BE2C (cell line): ENCODE data around the gene BICD2.

Experiments used
- DNase-seq: peaks from one replicate; pipeline ENCODE4 v3.0.0-alpha.2; 2020
- H3K27me3 ChIP-seq: fragments of 250-450 bp; sonication (Bioruptor Pico); 2 replicates; pipeline ENCODE4 v1.5.1; 2020; ENCODE audit warnings: mild to moderate bottlenecking
- H3K36me3 ChIP-seq: fragments of 250-450 bp; sonication (Bioruptor Pico); 2 replicates; pipeline ENCODE4 v1.5.1; 2020; ENCODE audit warnings: mild to moderate bottlenecking
- H3K4me1 ChIP-seq: fragments of 250-450 bp; sonication (Bioruptor Pico); 2 replicates; pipeline ENCODE4 v1.5.1; 2020
- H3K4me3 ChIP-seq: 2 replicates; pipeline ENCODE4 v1.5.1; 2011; ENCODE audit warnings: low read depth, low read length
- H3K9me3 ChIP-seq: fragments of 250-450 bp; sonication (Bioruptor Pico); 2 replicates; pipeline ENCODE4 v1.5.1; 2020
- TF ChIP-seq, protein P1 (sequence below): IDR thresholded peaks from 2 replicates; pipeline ENCODE4 v1.5.1; 2012; ENCODE audit warnings: mild to moderate bottlenecking, low read depth, low read length

Gene BICD2

GRCh38 chr9:92746567-92747458, 17.8 kb downstream of the BICD2 start:
- H3K36me3 ChIP-seq = no peaks in the 10 kb centered on the region; the same call in 1 of the 2 replicates
- no peak for DNase-seq
- no peak overlapping the region for H3K4me3 ChIP-seq
- TF ChIP-seq, protein P1, sequence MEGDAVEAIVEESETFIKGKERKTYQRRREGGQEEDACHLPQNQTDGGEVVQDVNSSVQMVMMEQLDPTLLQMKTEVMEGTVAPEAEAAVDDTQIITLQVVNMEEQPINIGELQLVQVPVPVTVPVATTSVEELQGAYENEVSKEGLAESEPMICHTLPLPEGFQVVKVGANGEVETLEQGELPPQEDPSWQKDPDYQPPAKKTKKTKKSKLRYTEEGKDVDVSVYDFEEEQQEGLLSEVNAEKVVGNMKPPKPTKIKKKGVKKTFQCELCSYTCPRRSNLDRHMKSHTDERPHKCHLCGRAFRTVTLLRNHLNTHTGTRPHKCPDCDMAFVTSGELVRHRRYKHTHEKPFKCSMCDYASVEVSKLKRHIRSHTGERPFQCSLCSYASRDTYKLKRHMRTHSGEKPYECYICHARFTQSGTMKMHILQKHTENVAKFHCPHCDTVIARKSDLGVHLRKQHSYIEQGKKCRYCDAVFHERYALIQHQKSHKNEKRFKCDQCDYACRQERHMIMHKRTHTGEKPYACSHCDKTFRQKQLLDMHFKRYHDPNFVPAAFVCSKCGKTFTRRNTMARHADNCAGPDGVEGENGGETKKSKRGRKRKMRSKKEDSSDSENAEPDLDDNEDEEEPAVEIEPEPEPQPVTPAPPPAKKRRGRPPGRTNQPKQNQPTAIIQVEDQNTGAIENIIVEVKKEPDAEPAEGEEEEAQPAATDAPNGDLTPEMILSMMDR = no peak
- H3K4me1 ChIP-seq = peaks cover 15% of the 10 kb centered on the region; the same call in 1 of the 2 replicates
- H3K9me3 ChIP-seq = no peaks in the 10 kb centered on the region
- H3K27me3 ChIP-seq = no peaks in the 10 kb centered on the region

DNA sequence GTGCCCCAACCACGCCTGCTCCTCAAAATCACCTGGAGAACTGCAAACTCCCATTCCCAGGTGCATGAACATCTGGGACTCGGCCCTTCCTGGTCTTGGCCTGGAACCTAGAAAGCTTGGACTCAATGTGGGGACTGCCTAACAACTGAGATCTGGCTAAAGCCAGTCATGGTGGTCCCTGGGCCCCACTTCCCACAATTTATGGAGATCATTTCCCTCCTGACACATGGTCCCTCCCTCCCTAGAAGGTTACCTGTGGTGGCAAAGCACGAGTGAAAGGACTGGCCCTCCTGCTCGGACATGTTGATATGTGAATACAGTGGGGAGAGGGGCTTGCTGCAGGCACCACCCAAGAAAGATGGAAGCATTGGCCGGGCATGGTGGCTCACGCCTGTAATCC, 18.8 kb downstream of the BICD2 start:
- no peaks in the 10 kb centered on the region for H3K27me3 ChIP-seq
- H3K36me3 ChIP-seq = no peaks in the 10 kb centered on the region; the same call in 1 of the 2 replicates
- H3K9me3 ChIP-seq = no peaks in the 10 kb centered on the region
- DNase-seq = no peak
- peaks cover 12% of the 10 kb centered on the region; the same call in 1 of the 2 replicates for H3K4me1 ChIP-seq
- TF ChIP-seq, protein P1 = no peak
- H3K4me3 ChIP-seq = no peak overlapping the region

- H3K36me3 ChIP-seq = no peaks in the 10 kb centered on the region; the same call in 1 of the 2 replicates
- H3K4me1 ChIP-seq = peaks cover 12% of the 10 kb centered on the region; the same call in 1 of the 2 replicates
- TF ChIP-seq, protein P1 = no peak
- H3K4me3 ChIP-seq = no peak overlapping the region
- DNase-seq = no peak
- no peaks in the 10 kb centered on the region for H3K27me3 ChIP-seq
- H3K9me3 ChIP-seq = no peaks in the 10 kb centered on the region
These were observed 19.3 kb downstream of the BICD2 start for GRCh38 chr9:92745331-92745730.

GRCh38 chr9:92740969-92741368, 23.7 kb downstream of the BICD2 start:
- Histone ChIP-seq H3K4me3 (no peak overlapping the region), H3K4me1 (peaks cover 10% of the 10 kb centered on the region; the same call in 1 of the 2 replicates), H3K27me3 (no peaks in the 10 kb centered on the region), H3K36me3 (no peaks in the 10 kb centered on the region), H3K9me3 (no peaks in the 10 kb centered on the region)
- TF ChIP-seq, protein P1 = no peak
- DNase-seq = no peak

GRCh38 chr9:92740446-92740961, 24.1 kb downstream of the BICD2 start:
- H3K4me1 ChIP-seq = peaks cover 10% of the 10 kb centered on the region; the same call in 1 of the 2 replicates
- H3K27me3 ChIP-seq = no peaks in the 10 kb centered on the region
- H3K4me3 ChIP-seq = no peak overlapping the region
- no peaks in the 10 kb centered on the region for H3K9me3 ChIP-seq
- TF ChIP-seq, protein P1 = no peak
- no peak for DNase-seq
- no peaks in the 10 kb centered on the region for H3K36me3 ChIP-seq

DNA sequence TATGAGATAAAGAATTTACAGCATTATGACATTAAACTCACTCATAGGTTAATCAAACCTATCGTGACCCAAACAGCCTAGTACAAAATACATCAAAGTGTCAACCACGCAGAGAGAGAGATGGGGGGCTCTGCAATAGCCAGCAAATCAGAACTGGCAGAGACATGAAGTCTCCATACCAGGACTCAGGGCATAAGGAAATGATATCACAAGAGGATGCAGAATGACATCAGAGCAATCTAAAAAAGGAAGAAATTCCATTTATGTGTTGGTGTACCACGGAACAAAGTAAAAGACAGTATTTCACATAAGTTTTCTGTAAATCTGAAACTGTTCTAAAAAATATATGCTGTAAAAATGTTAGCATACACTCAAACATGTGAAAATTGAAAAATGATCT, 24.6 kb downstream of the BICD2 start:
- no peak for DNase-seq
- no peaks in the 10 kb centered on the region for H3K36me3 ChIP-seq
- H3K27me3 ChIP-seq = no peaks in the 10 kb centered on the region
- H3K9me3 ChIP-seq = no peaks in the 10 kb centered on the region
- TF ChIP-seq, protein P1 = no peak
- peaks cover 15% of the 10 kb centered on the region for H3K4me1 ChIP-seq
- no peak overlapping the region for H3K4me3 ChIP-seq
